Small intestine (tissue), 7 donors: ENCODE results near the gene GRIFIN. TPM values are rescaled to one million over a fixed set of nuclear protein-coding genes. Genes with fewer than 3 reads are reported as not detected.
"Not testable (repeated sequence)": the region's sequence is repeated elsewhere in the genome, so short reads cannot be mapped to it uniquely, and the experiment has no call there.

ENCODE experiments used
- DNase-seq, 2 donors: peaks; one replicate each; pipeline versions ENCODE4 v3.0.0 to v3.0.0-alpha.2; 2013
- FAIRE-seq: peaks from 2 replicates; lab custom pipeline; 2012; peaks lifted over from hg19 to GRCh38; lab: Jason Lieb, UNC
- H3K27ac ChIP-seq, 3 donors: one replicate each; pipeline ENCODE4 v1.5.1; 2013; ENCODE audit warnings: low read length in 2 of 3, mild to moderate bottlenecking in 2 of 3, control low read depth in 1 of 3, inconsistent platforms in 1 of 3, low read depth in 1 of 3, moderate library complexity in 1 of 3
- H3K27me3 ChIP-seq, 3 donors: one replicate each; pipeline ENCODE4 v1.6.1; 2013; ENCODE audit warnings: low read length in 3 of 3, inconsistent platforms in 1 of 3; ENCODE audit not compliant: control insufficient read depth in 3 of 3, insufficient read depth in 3 of 3
- H3K36me3 ChIP-seq, 3 donors: one replicate each; pipeline ENCODE4 v1.6.1; 2013; ENCODE audit warnings: low read length in 3 of 3, inconsistent platforms in 1 of 3, low read depth in 1 of 3, mild to moderate bottlenecking in 1 of 3, moderate library complexity in 1 of 3; ENCODE audit not compliant: control insufficient read depth in 3 of 3, insufficient read depth in 2 of 3
- H3K4me1 ChIP-seq, 3 donors: one replicate each; pipeline ENCODE4 v1.6.1; 2013; ENCODE audit warnings: low read length in 2 of 3, inconsistent platforms in 1 of 3, low read depth in 1 of 3, mild to moderate bottlenecking in 1 of 3, moderate library complexity in 1 of 3; ENCODE audit not compliant: control insufficient read depth in 3 of 3, insufficient read depth in 2 of 3
- H3K4me3 ChIP-seq, 3 donors: one replicate each; pipeline ENCODE4 v1.5.1; 2013; ENCODE audit warnings: low read length in 3 of 3, control low read depth in 1 of 3, inconsistent platforms in 1 of 3, low read depth in 1 of 3, mild to moderate bottlenecking in 1 of 3, moderate library complexity in 1 of 3
- H3K9me3 ChIP-seq, 2 donors: one replicate each; pipeline ENCODE4 v1.6.1; 2013; ENCODE audit warnings: low read depth in 1 of 2, low read length in 1 of 2; ENCODE audit not compliant: control insufficient read depth in 2 of 2, insufficient read depth in 1 of 2
- WGBS, 3 donors: extraction: QIAGEN DNeasy Blood & Tissue Kit; methylation state at CpG; one replicate each; pipeline ENCODE4 v1.1.7; 2013; 5-methylcytosine and 5-hydroxymethylcytosine counted together
- polyA plus RNA-seq, 4 donors: library from polyadenylated mRNA; stranded (reverse) in 3 of 4; unstranded in 1 of 4; fragments of 200-250 nt in 3 of 4; fragments of 120-200 nt in 1 of 4; gene quantifications; one replicate each; pipeline versions ENCODE4 v1.2.1 to v1.2.3, GENCODE V29; 2013
- donor health status: healthy with polysubstance abuse.
- donor health status: control.
- donor health status: control.
- donor health status: Bipolar disorder and iron deficiency.
- donor health status: healthy.

The GRIFIN gene
- polyA plus RNA-seq, 4 donors, result not detected

GRCh38 chr7:2469460-2470203 lies 6.6 kb downstream of the GRIFIN start:
- FAIRE-seq, DNase-seq: not testable (repeated sequence)
- WGBS, 3 donors, result 58 to 79% (median 65%) methylated on average over 7 to 9 of the region's 9 CpGs

GRCh38 chr7:2468227-2468626 lies 8.0 kb downstream of the GRIFIN start:
- DNase-seq (no peak), FAIRE-seq (no peak)
- Histone ChIP-seq H3K4me1 (no peaks in the 10 kb centered on the region), H3K9me3 (no peaks in the 10 kb centered on the region), H3K36me3 (no peaks in the 10 kb centered on the region), H3K27me3 (no peaks in the 10 kb centered on the region), H3K4me3 (no peak overlapping the region), H3K27ac (no peak overlapping the region)
- WGBS, 3 donors, result 64 to 82% (median 70%) methylated on average over 7 of the region's 7 CpGs

More at GRCh38 chr7:2469460-2470203, 6.6 kb downstream of the GRIFIN start:
- H3K36me3 ChIP-seq, H3K4me3 ChIP-seq, H3K4me1 ChIP-seq, H3K27me3 ChIP-seq, H3K27ac ChIP-seq, H3K9me3 ChIP-seq: not testable (repeated sequence)

- Histone ChIP-seq H3K4me3 (no peak overlapping the region), H3K9me3 (peaks cover 0 to 3% of the 10 kb centered on the region in 2 donors), H3K27ac (no peak overlapping the region), H3K36me3 (no peaks in the 10 kb centered on the region), H3K27me3 (no peaks in the 10 kb centered on the region), H3K4me1 (no peaks in the 10 kb centered on the region)
- WGBS, 3 donors, result 92 to 96% (median 94%) methylated on average over 10 of the region's 10 CpGs
- FAIRE-seq, result no peak
- no peak for DNase-seq
These were observed 9.5 kb downstream of the GRIFIN start for GRCh38 chr7:2466675-2467074.

GRCh38 chr7:2465928-2466327 lies 10.3 kb downstream of the GRIFIN start:
- Histone ChIP-seq H3K9me3 (peaks cover 0 to 3% of the 10 kb centered on the region in 2 donors), H3K27me3 (no peaks in the 10 kb centered on the region), H3K4me1 (no peaks in the 10 kb centered on the region), H3K36me3 (no peaks in the 10 kb centered on the region), H3K27ac (no peak overlapping the region), H3K4me3 (no peak overlapping the region)
- DNase-seq (no peak), FAIRE-seq (no peak)
- 75 to 87% (median 82%) methylated on average over 12 of the region's 12 CpGs for WGBS, 3 donors

GRCh38 chr7:2462731-2463130 lies 13.5 kb downstream of the GRIFIN start:
- Histone ChIP-seq H3K36me3 (no peaks in the 10 kb centered on the region), H3K4me3 (no peak overlapping the region), H3K4me1 (no peaks in the 10 kb centered on the region), H3K27me3 (no peaks in the 10 kb centered on the region), H3K27ac (no peak overlapping the region), H3K9me3 (peaks cover 0 to 3% of the 10 kb centered on the region in 2 donors)
- WGBS, 3 donors, result 86 to 89% (median 86%) methylated on average over 3 of the region's 3 CpGs
- DNase-seq, result no peak
- FAIRE-seq, result no peak

GRCh38 chr7:2461268-2462026 lies 14.8 kb downstream of the GRIFIN start:
- DNase-seq (no peak), FAIRE-seq (no peak)
- H3K9me3 ChIP-seq, result peaks cover 0 to 3% of the 10 kb centered on the region in 2 donors
- 71 to 82% (median 80%) methylated on average over 15 of the region's 15 CpGs for WGBS, 3 donors
- H3K27me3 ChIP-seq, result no peaks in the 10 kb centered on the region
- H3K27ac ChIP-seq, result no peak overlapping the region
- no peak overlapping the region for H3K4me3 ChIP-seq
- H3K4me1 ChIP-seq, result no peaks in the 10 kb centered on the region
- H3K36me3 ChIP-seq, result no peaks in the 10 kb centered on the region

- no peaks in the 10 kb centered on the region for H3K4me1 ChIP-seq
- 79 to 90% (median 87%) methylated on average over 6 of the region's 6 CpGs for WGBS, 3 donors
- no peak overlapping the region for H3K4me3 ChIP-seq
- no peaks in the 10 kb centered on the region for H3K36me3 ChIP-seq
- no peaks in the 10 kb centered on the region for H3K27me3 ChIP-seq
- H3K27ac ChIP-seq, result no peak overlapping the region
- no peak for DNase-seq
- peaks cover 0 to 3% of the 10 kb centered on the region in 2 donors for H3K9me3 ChIP-seq
- no peak for FAIRE-seq
These were observed 15.6 kb downstream of the GRIFIN start for GRCh38 chr7:2460641-2461040.

GRCh38 chr7:2460188-2460587 lies 16.0 kb downstream of the GRIFIN start:
- H3K4me3 ChIP-seq, result no peak overlapping the region
- no peaks in the 10 kb centered on the region for H3K36me3 ChIP-seq
- H3K27ac ChIP-seq, result no peak overlapping the region
- FAIRE-seq (no peak), DNase-seq (no peak)
- no peaks in the 10 kb centered on the region for H3K27me3 ChIP-seq
- H3K4me1 ChIP-seq, result no peaks in the 10 kb centered on the region
- peaks cover 0 to 3% of the 10 kb centered on the region in 2 donors for H3K9me3 ChIP-seq
- 86 to 88% (median 87%) methylated on average over 23 of the region's 23 CpGs for WGBS, 3 donors
